HG03354 (cell line): ENCODE data around the gene RPA3.

Experiments used
- ATAC-seq: cut with Tn5 transposase; IDR thresholded peaks from one replicate; pipeline ENCODE4 v1.9.1; 2021; ENCODE audit warnings: mild to moderate bottlenecking; ENCODE audit not compliant: unreplicated experiment, poor library complexity, severe bottlenecking

The RPA3 gene

GRCh38 chr7:7737674-7738073, 19.3 kb upstream of the RPA3 start:
- ATAC-seq = no peak

- no peak for ATAC-seq
Measured at GRCh38 chr7:7736671-7737070, 18.3 kb upstream of the RPA3 start.

GRCh38 chr7:7732621-7733281, 14.3 kb upstream of the RPA3 start:
- no peak for ATAC-seq

- ATAC-seq = no peak
Measured at GRCh38 chr7:7731732-7732131, 13.3 kb upstream of the RPA3 start.

- ATAC-seq = no peak
Measured at GRCh38 chr7:7720750-7721621, 2.6 kb upstream of the RPA3 start.

GRCh38 chr7:7720193-7720592, 1.8 kb upstream of the RPA3 start:
- ATAC-seq = no peak

GRCh38 chr7:7719236-7719635, 829 bp upstream of the RPA3 start:
- peak; percentile 97 for ATAC-seq

- no peak for ATAC-seq
Measured at GRCh38 chr7:7713730-7714129, 4.7 kb downstream of the RPA3 start.

- ATAC-seq = no peak
Measured at GRCh38 chr7:7710469-7710868, 7.9 kb downstream of the RPA3 start.

- no peak for ATAC-seq
Measured at GRCh38 chr7:7709291-7709690, 9.1 kb downstream of the RPA3 start.

GRCh38 chr7:7707806-7708205, 10.6 kb downstream of the RPA3 start:
- ATAC-seq = no peak

GRCh38 chr7:7707246-7707645, 11.2 kb downstream of the RPA3 start:
- ATAC-seq = no peak

GRCh38 chr7:7706556-7707172, 11.7 kb downstream of the RPA3 start:
- ATAC-seq = peak; percentile 27

GRCh38 chr7:7706101-7706511, 12.3 kb downstream of the RPA3 start:
- peak; percentile 82 for ATAC-seq

- no peak for ATAC-seq
Measured at GRCh38 chr7:7705318-7705717, 13.1 kb downstream of the RPA3 start.

- ATAC-seq = no peak
Measured at GRCh38 chr7:7704867-7705266, 13.5 kb downstream of the RPA3 start.

- no peak for ATAC-seq
Measured at GRCh38 chr7:7703427-7703826, 15.0 kb downstream of the RPA3 start.

- ATAC-seq = no peak
Measured at GRCh38 chr7:7702826-7703225, 15.6 kb downstream of the RPA3 start.

GRCh38 chr7:7701527-7701926, 16.9 kb downstream of the RPA3 start:
- ATAC-seq = peak; percentile 43

GRCh38 chr7:7699970-7700369, 18.4 kb downstream of the RPA3 start:
- no peak for ATAC-seq

GRCh38 chr7:7699380-7699779, 19.0 kb downstream of the RPA3 start:
- ATAC-seq = no peak
